Panc1 (cell line): Measurements from ENCODE around the gene MRPS5. TPM values are rescaled to one million over a fixed set of nuclear protein-coding genes. Genes with fewer than 3 reads are reported as not detected.

Experiments used
- ATAC-seq: fragments of 200-7000 bp; cut with Tn5 transposase; 2 replicates; pipeline ENCODE4 v1.9.1; 2020; ENCODE audit warnings: mild to moderate bottlenecking, moderate library complexity
- BruUV-seq: library from RNA; stranded (reverse); fragments of 400-500 nt; replicated peaks from 2 replicates; lab custom pipeline; 2021; lab: Mats Ljungman, UMichigan
- CTCF ChIA-PET: fragments of 300-600 bp; sonication (Branson Sonifier 250); formaldehyde crosslinking; loops from one replicate; lab custom pipeline; 2022; ENCODE audit warnings: antibody characterized with exemption; lab: Charles Lee
- POLR2A ChIA-PET: fragments of 300-600 bp; sonication (Branson Sonifier 250); formaldehyde crosslinking; loops from one replicate; lab custom pipeline; 2022; ENCODE audit warnings: antibody characterized with exemption; lab: Charles Lee
- DNase-seq: peaks from one replicate; pipeline ENCODE4 v3.0.0-alpha.2; 2010; ENCODE audit warnings: low read depth, low spot score
- H3K27ac ChIP-seq: 2 replicates; pipeline ENCODE4 v1.5.1; 2011; ENCODE audit warnings: mild to moderate bottlenecking, low read length, inconsistent platforms
- H3K27me3 ChIP-seq: fragments of 200-500 bp; sonication (Bioruptor generic); 2 replicates; pipeline ENCODE4 v1.6.0; 2014; ENCODE audit warnings: low read length, inconsistent platforms; ENCODE audit not compliant: control insufficient read depth, insufficient read depth
- H3K36me3 ChIP-seq: fragments of 200-500 bp; sonication (Bioruptor generic); 2 replicates; pipeline ENCODE4 v1.5.1; 2014; ENCODE audit warnings: inconsistent platforms, mild to moderate bottlenecking, low read length, moderate library complexity; ENCODE audit not compliant: control insufficient read depth, insufficient read depth
- H3K4me1 ChIP-seq: 2 replicates; pipeline ENCODE4 v1.5.1; 2011; ENCODE audit warnings: inconsistent platforms, mild to moderate bottlenecking, low read length, moderate library complexity; ENCODE audit not compliant: control insufficient read depth, insufficient read depth
- H3K4me3 ChIP-seq, 2 experiments: 2 replicates each; pipeline ENCODE4 v1.5.1; 2011 to 2012; ENCODE audit warnings: low read depth in 2 of 2, low read length in 2 of 2, mild to moderate bottlenecking in 2 of 2, inconsistent platforms in 1 of 2, moderate library complexity in 1 of 2
- H3K9me3 ChIP-seq: fragments of 200-500 bp; sonication (Bioruptor generic); 2 replicates; pipeline ENCODE4 v1.5.1; 2014; ENCODE audit warnings: low read depth, mild to moderate bottlenecking, inconsistent platforms, low read length, moderate library complexity; ENCODE audit not compliant: control insufficient read depth, insufficient read depth
- CTCF ChIP-seq: fragments of 450-650 bp; IDR thresholded peaks from 2 replicates; pipeline ENCODE4 v1.5.1; 2017; ENCODE audit warnings: mild to moderate bottlenecking
- REST ChIP-seq, 2 experiments: IDR thresholded peaks; 2 replicates each; pipeline ENCODE4 v1.6.1; 2011 to 2012; ENCODE audit warnings: low read depth in 2 of 2, control low read depth in 1 of 2, low read length in 1 of 2, mild to moderate bottlenecking in 1 of 2, moderate library complexity in 1 of 2; ENCODE audit not compliant: insufficient read depth in 1 of 2
- SIN3A ChIP-seq: IDR thresholded peaks from 2 replicates; pipeline ENCODE4 v1.6.1; 2012; ENCODE audit warnings: low read depth, mild to moderate bottlenecking, low read length, moderate library complexity, borderline replicate concordance; ENCODE audit not compliant: insufficient read depth
- TCF7L2 ChIP-seq: IDR thresholded peaks from 2 replicates; pipeline ENCODE4 v1.6.1; 2011; ENCODE audit warnings: mild to moderate bottlenecking, low read depth, low read length, inconsistent platforms
- in situ Hi-C: cut with HindIII; loops from 2 replicates; pipeline ENCODE4 v1.10.0; 2016; ENCODE audit warnings: low sequenced_read_pairs, low pct_unique_long_range_greater_than_20kb
- intact Hi-C: fragments of 100-400 bp; cut with micrococcal nuclease; formaldehyde crosslinking; loops from one replicate; pipeline ENCODE4 v1.10.0; 2022; ENCODE audit not compliant: unreplicated experiment
- total RNA-seq: library from RNA; stranded (reverse); gene quantifications from one replicate; pipeline ENCODE4 v1.2.1, GENCODE V29; 2021; ENCODE audit not compliant: unreplicated experiment

The MRPS5 gene
- total RNA-seq, 1 experiment from 2014 or later = 95.8 TPM

- Histone ChIP-seq H3K27me3 (peaks cover 5% of the 10 kb centered on the region; the same call in 1 of the 2 replicates), H3K4me3 (no peak overlapping the region), H3K4me1 (no peaks in the 10 kb centered on the region), H3K27ac (no peak overlapping the region), H3K9me3 (no peaks in the 10 kb centered on the region), H3K36me3 (no peaks in the 10 kb centered on the region)
- POLR2A ChIA-PET = no interaction called here
- in situ Hi-C loops = no loop called here
- BruUV-seq = no TSS peak
- CTCF ChIA-PET = no interaction called here
- ATAC-seq = no peak
- intact Hi-C loops = no loop called here
- TF ChIP-seq SIN3A (no peak), CTCF (no peak), TCF7L2 (no peak), REST (IDR thresholded peaks at IDR 0.05; ENCODE audit: insufficient read depth in 1 of 2, low read depth in 2 of 2, low read length in 1 of 2) (no peak)
- DNase-seq = no peak
These were observed 84.8 kb downstream of the MRPS5 start for GRCh38 chr2:95036596-95037383.

Other genes starting within 250 kb of the MRPS5 start
- 1.3 TPM for gene MAL, start 96.1 kb downstream of the MRPS5 start, total RNA-seq
- gene ZNF514, start 38.0 kb upstream of the MRPS5 start, total RNA-seq = 20.5 TPM
- gene ZNF2, start 44.0 kb upstream of the MRPS5 start, total RNA-seq = 5.6 TPM
- 8.1 TPM for gene ZNF892, start 85.7 kb upstream of the MRPS5 start, total RNA-seq
- gene PROM2, start 152.6 kb upstream of the MRPS5 start, total RNA-seq = 1.4 TPM
- 17.5 TPM for gene KCNIP3, start 175.5 kb upstream of the MRPS5 start, total RNA-seq